Measurements from ENCODE around the gene ZNF444. TPM values are rescaled to one million over a fixed set of nuclear protein-coding genes. Genes with fewer than 3 reads are reported as not detected.
A peak's percentile ranks its signal among the peaks of the same experiment; 100 is the strongest.

ZNF444 gene
- total and polyA plus RNA-seq, 2 of the 8 experiments (the other 6 are each of a cell fraction or from before 2014, with no cell fraction given) = 49.5 to 54.5 TPM

GRCh38 chr19:56177564-56178243 is 36.6 kb downstream of the ZNF444 start:
- POLR2A ChIA-PET (ENCODE audit: partially characterized antibody) = interaction anchor here (0.6 to 1.7 kb wide), 2 partner anchors 17 to 95 kb away, joined by 3 read pairs; no protein-coding TSS in a partner anchor
- Histone ChIP-seq H2BK20ac (ENCODE audit: low read length) (no peak overlapping the region), H3K23me2 (ENCODE audit: low read depth, low read length) (no peaks in the 10 kb centered on the region), H3K79me1 (ENCODE audit: low read depth, low read length) (no peaks in the 10 kb centered on the region), H3K14ac (ENCODE audit: insufficient read length) (no peak overlapping the region), H3K79me2 (ENCODE audit: control insufficient read depth in 1 of 2, insufficient read depth in 2 of 2, low read length in 2 of 2) (no peaks in the 10 kb centered on the region), H3K27me3 (replicated peaks in 1 of 4; ENCODE audit: control insufficient read depth in 3 of 4, extremely low read depth in 1 of 4, insufficient read depth in 3 of 4, low read length in 3 of 4) (no peaks in the 10 kb centered on the region; a peak in 1 of 7 replicates), H3K4ac (replicated peaks; ENCODE audit: insufficient read length, low read depth, low read length) (no peak overlapping the region), H3K27ac (ENCODE audit: low read depth, low read length) (no peak overlapping the region), H3K23ac (ENCODE audit: insufficient read length) (no peak overlapping the region), H3K4me3 (ENCODE audit: extremely low read depth in 1 of 4, insufficient read depth in 2 of 4, low read depth in 3 of 4, low read length in 4 of 4) (no peak overlapping the region), H4K91ac (replicated peaks; ENCODE audit: insufficient read length, low read length) (no peak overlapping the region), H3K18ac (ENCODE audit: extremely low read depth, low read length) (no peak overlapping the region), H3K36me3 (ENCODE audit: control insufficient read depth in 2 of 4, insufficient read depth in 4 of 4, low read length in 3 of 4) (no peaks in the 10 kb centered on the region), H3K4me2 (ENCODE audit: insufficient read depth in 1 of 2, low read depth in 2 of 2, low read length in 2 of 2) (no peak overlapping the region), H4K20me1 (replicated peaks in 1 of 2; ENCODE audit: control insufficient read depth in 1 of 2, insufficient read depth in 2 of 2, low read length in 2 of 2) (no peaks in the 10 kb centered on the region), H2BK12ac (ENCODE audit: low read depth, low read length) (no peak overlapping the region), H2BK120ac (replicated peaks; ENCODE audit: low read depth, low read length) (no peak overlapping the region), H4K5ac (ENCODE audit: insufficient read length, low read depth, low read length) (no peak overlapping the region), H2AFZ (ENCODE audit: low read length) (no peak overlapping the region), H4K8ac (ENCODE audit: extremely low read depth, insufficient read depth, low read length) (no peak overlapping the region), H3K56ac (replicated peaks; ENCODE audit: insufficient read length, low read depth, low read length) (no peak overlapping the region), H3K4me1 (replicated peaks in 1 of 4; ENCODE audit: control insufficient read depth in 3 of 4, insufficient read depth in 4 of 4, low read length in 3 of 4) (peaks cover 0 to 3% (median 0%) of the 10 kb centered on the region in 4 experiments; a peak in 1 of 7 replicates), H2AK5ac (ENCODE audit: low read depth, low read length) (no peak overlapping the region), H2BK15ac (ENCODE audit: low read length) (no peak overlapping the region), H3K9me3 (ENCODE audit: insufficient read depth in 2 of 2, low read depth in 1 of 2, low read length in 1 of 2) (no peaks in the 10 kb centered on the region), H3K9ac (replicated peaks in 1 of 4; ENCODE audit: extremely low read depth in 1 of 4, low read depth in 3 of 4, low read length in 3 of 4) (no peak overlapping the region), H2BK5ac (ENCODE audit: low read depth, low read length) (no peak overlapping the region)
- DNase-seq (ENCODE audit: low read depth in 1 of 2, low spot score in 2 of 2) (no peak), FAIRE-seq (no peak)
- TF ChIP-seq ATF3 (IDR thresholded peaks at IDR 0.05; ENCODE audit: insufficient read depth, low read depth, low read length) (no peak), BACH1 (IDR thresholded peaks at IDR 0.05; ENCODE audit: low read length) (no peak), KDM1A (IDR thresholded peaks at IDR 0.05; ENCODE audit: borderline replicate concordance, low read length) (peak; percentile 48; the same call in 1 of the 2 replicates), SP1 (IDR thresholded peaks at IDR 0.05; ENCODE audit: low read depth, low read length) (no peak), BCL11A (IDR thresholded peaks at IDR 0.05; ENCODE audit: low read depth in 2 of 2, low read length in 2 of 2) (no peak)
- CTCF ChIA-PET (ENCODE audit: partially characterized antibody) = interaction anchor here (0.7 to 13.8 kb wide), 10 partner anchors 11 to 1908 kb away, joined by 3 to 137 read pairs (median 7); no protein-coding TSS in a partner anchor
- WGBS, 2 experiments (ENCODE audit: extremely low coverage in 1 of 2, insufficient coverage in 1 of 2, insufficient read length in 1 of 2, insufficient replicate concordance in 2 of 2, low coverage in 1 of 2, low lambda C conversion rate in 2 of 2, missing lambda C conversion rate in 1 of 2) = 85% methylated on average over 11 of the region's 11 CpGs; no CpG with 5 or more reads in 1 of the 2 experiments

Measured in H1 (cell line).